Left lung (tissue), 10 donors: ENCODE results near the gene ZNF511. TPM values are rescaled to one million over a fixed set of nuclear protein-coding genes. Genes with fewer than 3 reads are reported as not detected.

ENCODE experiments used
- ATAC-seq: fragments of 200-7000 bp; cut with Tn5 transposase; one replicate; pipeline ENCODE4 v1.9.1; 2020; ENCODE audit warnings: moderate library complexity
- DNase-seq, 4 donors: peaks; one replicate each; pipeline ENCODE4 v3.0.0-alpha.2; 2013 to 2020
- H3K27ac ChIP-seq, 2 donors: fragments of 200-600 bp; sonication (generic) in 1 of 2; one replicate each; pipeline versions ENCODE4 v1.5.0 to v1.8.0; 2020 to 2021
- H3K27me3 ChIP-seq, 2 donors: fragments of 200-600 bp; sonication (generic) in 1 of 2; one replicate each; pipeline versions ENCODE4 v1.5.0 to v1.8.0; 2020 to 2021
- H3K36me3 ChIP-seq, 2 donors: fragments of 200-600 bp; sonication (generic) in 1 of 2; one replicate each; pipeline versions ENCODE4 v1.5.0 to v1.8.0; 2020 to 2021
- H3K4me1 ChIP-seq, 2 donors: fragments of 200-600 bp; one replicate each; pipeline ENCODE4 v1.8.0; 2021
- H3K4me3 ChIP-seq, 2 donors: fragments of 200-600 bp; sonication (generic) in 1 of 2; one replicate each; pipeline versions ENCODE4 v1.5.0 to v1.8.0; 2020 to 2021; ENCODE audit warnings: mild to moderate bottlenecking in 1 of 2
- H3K9me3 ChIP-seq, 2 donors: fragments of 200-600 bp; sonication (generic) in 1 of 2; one replicate each; pipeline versions ENCODE4 v1.5.0 to v1.8.0; 2020 to 2021
- CTCF ChIP-seq, 2 donors: fragments of 200-600 bp; sonication (generic) in 1 of 2; IDR thresholded peaks; one replicate each; pipeline versions ENCODE4 v1.5.0 to v1.8.0; 2021; ENCODE audit warnings: antibody characterized with exemption in 2 of 2
- intact Hi-C, 2 donors: fragments of 100-400 bp; cut with DNase I; formaldehyde crosslinking; loops; one replicate each; pipeline versions ENCODE4 v1.11.2 to v1.14.2; 2022
- polyA plus RNA-seq, 6 donors: library from polyadenylated mRNA; unstranded; fragments of 120-200 nt; gene quantifications; one replicate each; pipeline ENCODE4 v1.2.1, GENCODE V29; 2013; ENCODE audit not compliant: insufficient read length in 6 of 6
- total RNA-seq, 2 donors: library from RNA; stranded (reverse); fragmentation: NEBNext Ultra II Directional; extraction: Animal tissue kit (Norgen Biotek cat#: 25700); gene quantifications; one replicate each; pipeline ENCODE4 v1.2.1, GENCODE V29; 2021
- donor health status: DM: no; HTN: yes; CAD: no.
- donor health status: DM: no; HTN: no; CAD: no.

The ZNF511 gene
- total and polyA plus RNA-seq, 8 donors, result 34.3 to 48.5 (median 42.3) TPM

- Histone ChIP-seq H3K9me3 (no peaks in the 10 kb centered on the region), H3K4me1 (peaks cover 6 to 26% of the 10 kb centered on the region in 2 donors), H3K27me3 (peaks cover 0 to 5% of the 10 kb centered on the region in 2 donors), H3K27ac (no peak overlapping the region), H3K4me3 (no peak overlapping the region), H3K36me3 (peaks cover 0 to 61% of the 10 kb centered on the region in 2 donors)
- DNase-seq (no peak), ATAC-seq (no peak)
- TF ChIP-seq CTCF (IDR thresholded peaks at IDR 0.05), result no peak
- intact Hi-C loops, result no loop called here
These were observed 42.5 kb upstream of the ZNF511 start for GRCh38 chr10:133266056-133266795.

- ATAC-seq, result no peak
- peaks cover 0 to 5% of the 10 kb centered on the region in 2 donors for H3K27me3 ChIP-seq
- TF ChIP-seq CTCF (IDR thresholded peaks at IDR 0.05), result no peak
These were observed 41.4 kb upstream of the ZNF511 start for GRCh38 chr10:133267293-133267692.

GRCh38 chr10:133267829-133268228, 40.9 kb upstream of the ZNF511 start:
- no peak overlapping the region for H3K4me3 ChIP-seq
- DNase-seq (no peak), ATAC-seq (no peak)
- H3K27ac ChIP-seq, result no peak overlapping the region
- no peak for TF ChIP-seq CTCF (IDR thresholded peaks at IDR 0.05)
- H3K4me1 ChIP-seq, result peaks cover 0 to 17% of the 10 kb centered on the region in 2 donors
- H3K27me3 ChIP-seq, result peaks cover 0 to 5% of the 10 kb centered on the region in 2 donors
- intact Hi-C loops, result no loop called here
- H3K9me3 ChIP-seq, result no peaks in the 10 kb centered on the region
- peaks cover 0 to 73% of the 10 kb centered on the region in 2 donors for H3K36me3 ChIP-seq

More at GRCh38 chr10:133267293-133267692, 41.4 kb upstream of the ZNF511 start:
- DNase-seq, result no peak
- Histone ChIP-seq H3K4me1 (peaks cover 3 to 22% of the 10 kb centered on the region in 2 donors), H3K36me3 (peaks cover 0 to 71% of the 10 kb centered on the region in 2 donors), H3K27ac (no peak overlapping the region), H3K4me3 (no peak overlapping the region), H3K9me3 (no peaks in the 10 kb centered on the region)
- intact Hi-C loops, result no loop called here

GRCh38 chr10:133268532-133268931, 40.2 kb upstream of the ZNF511 start:
- DNase-seq (no peak), ATAC-seq (no peak)
- Histone ChIP-seq H3K36me3 (peaks cover 0 to 76% of the 10 kb centered on the region in 2 donors), H3K4me3 (no peak overlapping the region), H3K9me3 (no peaks in the 10 kb centered on the region), H3K4me1 (peaks cover 0 to 14% of the 10 kb centered on the region in 2 donors), H3K27ac (no peak overlapping the region), H3K27me3 (peaks cover 0 to 12% of the 10 kb centered on the region in 2 donors)
- intact Hi-C loops, result no loop called here
- no peak for TF ChIP-seq CTCF (IDR thresholded peaks at IDR 0.05)

GRCh38 chr10:133269367-133269766, 39.3 kb upstream of the ZNF511 start:
- Histone ChIP-seq H3K4me1 (peaks cover 0 to 6% of the 10 kb centered on the region in 2 donors), H3K36me3 (peaks cover 0 to 81% of the 10 kb centered on the region in 2 donors), H3K9me3 (no peaks in the 10 kb centered on the region), H3K27me3 (peaks cover 0 to 18% of the 10 kb centered on the region in 2 donors), H3K27ac (no peak overlapping the region), H3K4me3 (no peak overlapping the region)
- DNase-seq (no peak), ATAC-seq (no peak)
- intact Hi-C loops, result no loop called here
- no peak for TF ChIP-seq CTCF (IDR thresholded peaks at IDR 0.05)
